ENCODE data around the gene SLC7A5. TPM values are rescaled to one million over a fixed set of nuclear protein-coding genes. Genes with fewer than 3 reads are reported as not detected.
"Not testable (repeated sequence)": the region's sequence is repeated elsewhere in the genome, so short reads cannot be mapped to it uniquely, and the experiment has no call there.

Gene SLC7A5
- total RNA-seq, 1 donor from 2014 or later: 127 TPM

DNA sequence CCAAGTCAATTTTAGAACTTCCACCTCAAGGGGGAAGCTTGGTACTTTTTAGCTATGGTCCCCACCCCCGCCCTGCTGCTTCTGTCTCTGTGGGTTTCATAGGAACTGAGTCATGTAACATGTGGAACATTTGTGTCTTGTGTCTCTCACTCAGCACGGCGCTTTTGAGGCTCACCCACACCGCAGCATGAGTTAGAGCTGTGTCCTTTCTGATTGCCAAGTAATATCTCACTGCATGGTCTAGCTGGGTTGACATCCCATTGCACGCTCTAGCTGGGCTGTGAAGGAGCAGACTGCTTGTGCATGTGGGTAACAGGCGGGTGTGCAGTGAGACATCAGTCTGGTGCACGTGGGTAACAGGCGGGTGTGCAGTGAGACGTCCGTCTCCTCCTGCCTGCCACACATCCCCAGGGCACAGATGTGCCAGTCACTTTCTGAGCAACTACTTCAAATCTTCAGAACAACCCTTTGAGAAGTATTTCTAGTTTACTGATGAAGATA, 26.4 kb upstream of the SLC7A5 start:
- Mint-ChIP-seq H3K4me1 (ENCODE audit: unreplicated experiment) (peaks cover 23% of the 10 kb centered on the region), H3K4me3 (ENCODE audit: unreplicated experiment) (no peak overlapping the region), H3K36me3 (ENCODE audit: unreplicated experiment) (no peaks in the 10 kb centered on the region), H3K27me3 (ENCODE audit: unreplicated experiment) (peaks cover 4% of the 10 kb centered on the region), H3K27ac (ENCODE audit: unreplicated experiment) (no peak overlapping the region), H3K9me3 (ENCODE audit: unreplicated experiment) (no peaks in the 10 kb centered on the region)
- TF ChIP-seq CTCF (IDR thresholded peaks at IDR 0.05): no peak
- DNase-seq (ENCODE audit: extremely low spot score, unreplicated experiment): no peak

DNA sequence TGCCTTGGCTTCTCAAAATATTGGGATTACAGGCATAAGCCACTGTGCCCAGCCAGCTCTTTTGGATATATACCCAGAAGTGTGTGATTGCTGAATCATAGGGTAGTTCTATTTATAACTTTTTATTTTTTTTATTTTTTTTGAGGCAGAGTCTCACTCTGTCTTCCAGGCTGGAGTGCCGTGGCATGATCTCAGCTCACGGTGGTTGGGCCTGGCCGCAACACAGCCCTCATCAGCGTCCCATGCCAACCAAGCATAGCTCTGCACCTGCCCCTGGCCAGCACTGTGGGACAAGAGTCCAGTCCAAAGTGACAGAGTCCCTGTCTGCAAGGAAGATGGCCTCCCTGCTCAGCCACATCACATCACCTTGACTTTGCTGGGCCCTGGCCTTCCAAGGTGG, 24.7 kb upstream of the SLC7A5 start:
- not testable (repeated sequence) for DNase-seq (ENCODE audit: extremely low spot score, unreplicated experiment); H3K4me3 Mint-ChIP-seq (ENCODE audit: unreplicated experiment); H3K36me3 Mint-ChIP-seq (ENCODE audit: unreplicated experiment); H3K27me3 Mint-ChIP-seq (ENCODE audit: unreplicated experiment); H3K9me3 Mint-ChIP-seq (ENCODE audit: unreplicated experiment)
- Mint-ChIP-seq H3K4me1 (ENCODE audit: unreplicated experiment) (peaks cover 19% of the 10 kb centered on the region), H3K27ac (ENCODE audit: unreplicated experiment) (peak overlapping the region; percentile 66)

GRCh38 chr16:87891764-87892163, 22.5 kb upstream of the SLC7A5 start:
- Mint-ChIP-seq H3K27me3 (ENCODE audit: unreplicated experiment) (peaks cover 7% of the 10 kb centered on the region), H3K4me1 (ENCODE audit: unreplicated experiment) (peaks cover 19% of the 10 kb centered on the region), H3K36me3 (ENCODE audit: unreplicated experiment) (no peaks in the 10 kb centered on the region), H3K4me3 (ENCODE audit: unreplicated experiment) (no peak overlapping the region), H3K27ac (ENCODE audit: unreplicated experiment) (no peak overlapping the region), H3K9me3 (ENCODE audit: unreplicated experiment) (no peaks in the 10 kb centered on the region)
- no peak for TF ChIP-seq CTCF (IDR thresholded peaks at IDR 0.05)
- DNase-seq (ENCODE audit: extremely low spot score, unreplicated experiment): no peak

GRCh38 chr16:87889762-87890161, 20.5 kb upstream of the SLC7A5 start:
- H3K27ac Mint-ChIP-seq (ENCODE audit: unreplicated experiment); H3K36me3 Mint-ChIP-seq (ENCODE audit: unreplicated experiment); H3K4me3 Mint-ChIP-seq (ENCODE audit: unreplicated experiment); H3K9me3 Mint-ChIP-seq (ENCODE audit: unreplicated experiment); DNase-seq (ENCODE audit: extremely low spot score, unreplicated experiment): not testable (repeated sequence)
- peaks cover 14% of the 10 kb centered on the region for H3K27me3 Mint-ChIP-seq (ENCODE audit: unreplicated experiment)
- TF ChIP-seq CTCF (IDR thresholded peaks at IDR 0.05): peak; percentile 22
- H3K4me1 Mint-ChIP-seq (ENCODE audit: unreplicated experiment): peaks cover 10% of the 10 kb centered on the region

DNA sequence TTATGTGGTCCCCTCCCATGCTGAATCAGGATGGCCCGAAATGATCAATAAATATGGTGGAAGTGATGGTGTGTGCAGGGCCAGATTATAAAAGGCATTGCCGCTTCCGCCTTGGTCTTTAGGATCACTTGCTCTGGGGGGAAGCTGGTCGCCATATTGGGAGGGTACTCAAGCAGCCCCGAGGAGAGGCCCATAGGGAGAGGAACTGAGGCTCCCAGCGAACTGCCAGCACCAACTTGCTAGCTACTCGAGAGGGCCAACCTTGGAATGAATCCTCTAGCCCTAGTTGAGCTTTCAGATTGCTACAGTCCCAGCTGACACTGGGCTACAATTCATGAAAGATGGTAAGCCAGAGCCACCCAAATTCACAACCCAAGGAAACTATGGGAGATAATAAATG, 19.0 kb upstream of the SLC7A5 start:
- H3K27me3 Mint-ChIP-seq (ENCODE audit: unreplicated experiment): peaks cover 14% of the 10 kb centered on the region
- not testable (repeated sequence) for DNase-seq (ENCODE audit: extremely low spot score, unreplicated experiment); H3K4me3 Mint-ChIP-seq (ENCODE audit: unreplicated experiment); H3K9me3 Mint-ChIP-seq (ENCODE audit: unreplicated experiment); H3K36me3 Mint-ChIP-seq (ENCODE audit: unreplicated experiment); H3K27ac Mint-ChIP-seq (ENCODE audit: unreplicated experiment); H3K4me1 Mint-ChIP-seq (ENCODE audit: unreplicated experiment)

- H3K27me3 Mint-ChIP-seq (ENCODE audit: unreplicated experiment): peaks cover 14% of the 10 kb centered on the region
- not testable (repeated sequence) for H3K4me1 Mint-ChIP-seq (ENCODE audit: unreplicated experiment); H3K9me3 Mint-ChIP-seq (ENCODE audit: unreplicated experiment); H3K36me3 Mint-ChIP-seq (ENCODE audit: unreplicated experiment); DNase-seq (ENCODE audit: extremely low spot score, unreplicated experiment); H3K4me3 Mint-ChIP-seq (ENCODE audit: unreplicated experiment); H3K27ac Mint-ChIP-seq (ENCODE audit: unreplicated experiment)
These were observed 18.6 kb upstream of the SLC7A5 start for GRCh38 chr16:87887931-87888330.

GRCh38 chr16:87885371-87885967, 16.2 kb upstream of the SLC7A5 start:
- H3K4me3 Mint-ChIP-seq (ENCODE audit: unreplicated experiment); DNase-seq (ENCODE audit: extremely low spot score, unreplicated experiment); H3K36me3 Mint-ChIP-seq (ENCODE audit: unreplicated experiment); H3K9me3 Mint-ChIP-seq (ENCODE audit: unreplicated experiment); H3K27ac Mint-ChIP-seq (ENCODE audit: unreplicated experiment): not testable (repeated sequence)
- peaks cover 18% of the 10 kb centered on the region for H3K27me3 Mint-ChIP-seq (ENCODE audit: unreplicated experiment)
- H3K4me1 Mint-ChIP-seq (ENCODE audit: unreplicated experiment): peaks cover 18% of the 10 kb centered on the region
